ENCODE results near the gene SMG6. TPM values are rescaled to one million over a fixed set of nuclear protein-coding genes. Genes with fewer than 3 reads are reported as not detected.

SMG6 gene
- polyA plus RNA-seq, 1 experiment, result 27.3 TPM

DNA sequence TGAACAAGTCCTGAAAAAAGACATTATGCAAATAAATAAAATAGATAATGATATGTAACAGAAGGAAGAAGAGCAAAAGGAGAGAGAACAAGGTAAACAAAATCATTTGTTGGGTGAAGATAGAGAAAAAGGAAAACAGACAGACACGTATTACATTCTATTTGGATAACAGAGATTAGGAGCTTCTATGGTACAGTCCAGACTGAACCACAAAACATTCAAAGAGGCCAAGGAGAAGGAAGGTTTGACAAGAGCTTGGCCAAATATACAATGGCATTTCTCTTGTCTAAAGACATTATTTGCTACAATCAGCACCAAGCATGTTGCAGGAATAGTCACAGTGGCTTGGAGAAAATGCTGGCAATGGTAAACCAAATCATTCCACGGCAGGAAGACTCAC, 29.2 kb downstream of the SMG6 start:
- TF ChIP-seq, protein P1, sequence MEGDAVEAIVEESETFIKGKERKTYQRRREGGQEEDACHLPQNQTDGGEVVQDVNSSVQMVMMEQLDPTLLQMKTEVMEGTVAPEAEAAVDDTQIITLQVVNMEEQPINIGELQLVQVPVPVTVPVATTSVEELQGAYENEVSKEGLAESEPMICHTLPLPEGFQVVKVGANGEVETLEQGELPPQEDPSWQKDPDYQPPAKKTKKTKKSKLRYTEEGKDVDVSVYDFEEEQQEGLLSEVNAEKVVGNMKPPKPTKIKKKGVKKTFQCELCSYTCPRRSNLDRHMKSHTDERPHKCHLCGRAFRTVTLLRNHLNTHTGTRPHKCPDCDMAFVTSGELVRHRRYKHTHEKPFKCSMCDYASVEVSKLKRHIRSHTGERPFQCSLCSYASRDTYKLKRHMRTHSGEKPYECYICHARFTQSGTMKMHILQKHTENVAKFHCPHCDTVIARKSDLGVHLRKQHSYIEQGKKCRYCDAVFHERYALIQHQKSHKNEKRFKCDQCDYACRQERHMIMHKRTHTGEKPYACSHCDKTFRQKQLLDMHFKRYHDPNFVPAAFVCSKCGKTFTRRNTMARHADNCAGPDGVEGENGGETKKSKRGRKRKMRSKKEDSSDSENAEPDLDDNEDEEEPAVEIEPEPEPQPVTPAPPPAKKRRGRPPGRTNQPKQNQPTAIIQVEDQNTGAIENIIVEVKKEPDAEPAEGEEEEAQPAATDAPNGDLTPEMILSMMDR (IDR thresholded peaks at IDR 0.05; ENCODE audit: low read depth, low read length), result no peak
- H3K27me3 ChIP-seq (ENCODE audit: control insufficient read depth, insufficient read depth, low read length), result no peaks in the 10 kb centered on the region
- ChIA-PET POLR2A (no interaction called here), CTCF (no interaction called here)
- DNase-seq (ENCODE audit: low read depth, low spot score), result no peak
- H3K9me3 ChIP-seq (ENCODE audit: control insufficient read depth, insufficient read depth, low read length), result no peaks in the 10 kb centered on the region
- H3K4me3 ChIP-seq (ENCODE audit: low read depth, low read length), result no peak overlapping the region
- H3K27ac ChIP-seq (ENCODE audit: low read depth, low read length), result no peak overlapping the region

DNA sequence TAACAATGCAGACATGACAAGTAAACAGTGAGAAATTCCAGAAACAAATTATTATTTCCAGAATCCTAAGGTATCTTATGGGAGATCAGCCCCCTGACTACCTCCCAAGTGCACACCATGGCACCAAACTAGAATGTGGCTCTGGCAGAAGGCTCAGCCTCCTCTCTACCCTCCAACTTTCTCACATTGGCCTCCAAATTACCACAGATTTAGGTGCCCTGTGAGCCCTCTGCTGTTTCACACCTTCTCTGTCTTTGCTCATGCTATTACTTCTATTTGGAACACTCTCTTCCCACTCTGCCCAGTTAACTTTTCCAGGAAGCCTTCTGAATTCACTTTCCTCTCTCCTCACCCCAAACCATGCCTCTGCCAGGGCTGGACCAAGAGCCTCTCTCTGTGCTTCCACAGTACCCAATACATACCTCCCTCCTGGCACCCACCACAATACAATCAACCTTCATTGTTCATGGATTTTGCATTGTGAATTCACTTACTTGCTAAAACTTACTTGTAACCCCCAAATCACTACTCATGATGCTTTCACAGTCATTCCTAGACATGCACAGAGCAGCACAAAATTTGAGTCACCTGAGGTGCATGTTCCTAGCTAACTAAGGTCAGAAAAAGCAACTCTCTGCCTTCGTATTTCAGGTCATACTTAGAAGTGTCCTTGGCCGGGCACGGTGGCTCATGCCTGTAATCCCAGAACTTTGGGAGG, 31.4 kb downstream of the SMG6 start:
- Histone ChIP-seq H3K27me3 (ENCODE audit: control insufficient read depth, insufficient read depth, low read length) (no peaks in the 10 kb centered on the region), H3K4me3 (ENCODE audit: low read depth, low read length) (no peak overlapping the region), H3K27ac (ENCODE audit: low read depth, low read length) (no peak overlapping the region), H3K9me3 (ENCODE audit: control insufficient read depth, insufficient read depth, low read length) (no peaks in the 10 kb centered on the region)
- TF ChIP-seq, protein P1 (IDR thresholded peaks at IDR 0.05; ENCODE audit: low read depth, low read length), result no peak
- ChIA-PET POLR2A (no interaction called here), CTCF (interaction anchor here (0.6 kb wide), 1 partner anchor 214 kb away, joined by 3 read pairs; no protein-coding TSS in a partner anchor)
- no peak for DNase-seq (ENCODE audit: low read depth, low spot score)

DNA sequence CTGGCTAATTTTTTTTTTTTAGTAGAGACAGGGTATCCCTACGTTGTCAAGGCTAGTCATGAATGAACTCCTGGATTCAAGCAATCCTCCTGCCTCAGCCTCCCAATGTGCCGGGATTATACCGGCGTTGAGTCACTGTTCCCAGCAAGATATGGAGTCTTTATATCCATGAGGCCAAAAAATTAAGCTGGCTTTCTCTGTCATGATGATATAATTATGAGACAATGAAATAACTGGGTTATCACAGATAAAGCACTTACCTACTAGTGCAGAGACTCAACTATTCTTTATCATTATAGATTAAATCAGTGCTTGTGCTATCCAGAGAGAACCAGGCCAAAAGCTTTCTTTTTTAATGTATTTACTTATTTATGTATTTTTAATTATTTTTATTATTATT, 36.2 kb downstream of the SMG6 start:
- H3K4me3 ChIP-seq (ENCODE audit: low read depth, low read length), result no peak overlapping the region
- POLR2A ChIA-PET, result interaction anchor here (0.7 to 1.2 kb wide), 2 partner anchors 17 to 353 kb away, joined by 3 read pairs; no protein-coding TSS in a partner anchor
- CTCF ChIA-PET, result interaction anchor here (1.3 to 1.8 kb wide), 3 partner anchors 14 to 208 kb away, joined by 3 to 6 read pairs (median 6); no protein-coding TSS in a partner anchor
- no peak for DNase-seq (ENCODE audit: low read depth, low spot score)
- TF ChIP-seq, protein P1 (IDR thresholded peaks at IDR 0.05; ENCODE audit: low read depth, low read length), result no peak
- H3K27me3 ChIP-seq (ENCODE audit: control insufficient read depth, insufficient read depth, low read length), result no peaks in the 10 kb centered on the region
- H3K27ac ChIP-seq (ENCODE audit: low read depth, low read length), result no peak overlapping the region
- no peaks in the 10 kb centered on the region for H3K9me3 ChIP-seq (ENCODE audit: control insufficient read depth, insufficient read depth, low read length)

DNA sequence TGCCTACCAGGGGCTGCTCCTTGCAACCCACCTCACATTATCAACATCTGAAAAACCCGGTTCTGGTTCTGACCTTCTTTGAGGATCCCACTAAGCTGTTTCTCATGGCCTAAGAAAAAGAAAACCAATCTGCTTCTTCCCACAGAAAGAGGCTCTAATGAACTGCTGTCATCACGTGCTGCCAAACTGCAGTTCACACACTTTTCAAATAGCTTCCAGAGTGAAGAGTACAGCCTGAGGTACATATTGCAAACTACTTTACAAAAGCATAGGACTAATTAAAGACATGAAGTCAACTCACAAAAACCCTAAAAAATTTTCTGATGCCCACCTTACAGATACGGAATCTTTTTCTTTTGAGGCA, 36.7 kb downstream of the SMG6 start:
- Histone ChIP-seq H3K4me3 (ENCODE audit: low read depth, low read length) (no peak overlapping the region), H3K27me3 (ENCODE audit: control insufficient read depth, insufficient read depth, low read length) (no peaks in the 10 kb centered on the region), H3K9me3 (ENCODE audit: control insufficient read depth, insufficient read depth, low read length) (no peaks in the 10 kb centered on the region), H3K27ac (ENCODE audit: low read depth, low read length) (no peak overlapping the region)
- TF ChIP-seq, protein P1 (IDR thresholded peaks at IDR 0.05; ENCODE audit: low read depth, low read length), result no peak
- ChIA-PET CTCF (interaction anchor here (1.3 to 1.8 kb wide), 3 partner anchors 15 to 208 kb away, joined by 3 to 6 read pairs (median 6); no protein-coding TSS in a partner anchor), POLR2A (interaction anchor here (1.2 kb wide), 1 partner anchor 16 kb away, joined by 3 read pairs; no protein-coding TSS in a partner anchor)
- DNase-seq (ENCODE audit: low read depth, low spot score), result no peak
